GM18519 (cell line): ENCODE data around the gene DGKA.
"Not testable (repeated sequence)": the region's sequence is repeated elsewhere in the genome, so short reads cannot be mapped to it uniquely, and the experiment has no call there.

ENCODE experiments used
- ATAC-seq: cut with Tn5 transposase; IDR thresholded peaks from one replicate; pipeline ENCODE4 v1.9.1; 2021; ENCODE audit warnings: mild to moderate bottlenecking, moderate library complexity; ENCODE audit not compliant: unreplicated experiment, low FRiP score

DGKA gene

DNA sequence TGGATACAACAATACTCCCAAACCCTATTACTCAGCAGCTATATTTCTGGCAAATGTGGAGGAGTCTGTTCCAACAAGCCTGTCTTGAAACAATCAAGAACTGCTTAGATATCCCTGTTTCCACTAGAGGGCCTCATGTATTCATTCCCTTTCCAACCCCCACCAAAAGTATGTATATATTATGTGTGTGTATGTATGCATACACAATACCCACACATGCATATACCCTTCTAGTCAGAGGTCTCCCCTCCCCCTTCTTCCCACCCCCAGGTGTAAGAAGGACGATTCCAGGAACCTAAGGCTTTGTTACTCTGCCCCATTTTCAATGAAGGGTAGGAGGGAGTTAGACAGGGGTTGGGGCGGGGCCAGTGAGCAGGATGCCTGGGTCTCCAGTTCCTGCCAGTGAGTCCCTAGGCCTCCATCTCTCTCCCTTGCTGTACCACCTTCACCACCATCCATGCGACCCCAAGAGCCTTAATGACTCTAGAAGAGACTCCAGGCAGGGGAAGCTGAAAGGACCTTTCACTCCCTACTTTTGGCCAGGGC, at the start of gene DGKA:
DGKA (plus strand) TSS at position 392 of the 546 bp plus-strand sequence. CDS start 5,342 bp downstream, outside the sequence.
- no peak for ATAC-seq

DNA sequence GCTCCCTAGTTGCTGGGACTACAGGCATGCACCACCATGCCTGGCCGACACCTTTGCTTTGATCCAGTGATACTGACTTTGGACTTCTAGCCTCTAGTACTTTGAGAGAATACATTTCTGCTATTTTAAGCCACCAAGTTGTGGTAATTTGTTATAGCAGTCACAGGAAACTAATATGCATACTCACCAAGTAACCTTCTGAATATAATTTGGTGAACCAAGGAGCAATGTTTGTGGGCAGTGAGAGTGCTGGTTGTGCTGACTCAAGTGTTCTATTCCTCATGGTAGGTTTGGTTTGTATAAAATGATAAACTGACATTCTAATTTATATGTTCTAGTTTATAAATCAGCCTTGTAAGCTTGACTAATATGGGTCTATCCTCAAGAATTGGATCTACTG, 45.8 kb upstream of the DGKA start:
- no peak for ATAC-seq

DNA sequence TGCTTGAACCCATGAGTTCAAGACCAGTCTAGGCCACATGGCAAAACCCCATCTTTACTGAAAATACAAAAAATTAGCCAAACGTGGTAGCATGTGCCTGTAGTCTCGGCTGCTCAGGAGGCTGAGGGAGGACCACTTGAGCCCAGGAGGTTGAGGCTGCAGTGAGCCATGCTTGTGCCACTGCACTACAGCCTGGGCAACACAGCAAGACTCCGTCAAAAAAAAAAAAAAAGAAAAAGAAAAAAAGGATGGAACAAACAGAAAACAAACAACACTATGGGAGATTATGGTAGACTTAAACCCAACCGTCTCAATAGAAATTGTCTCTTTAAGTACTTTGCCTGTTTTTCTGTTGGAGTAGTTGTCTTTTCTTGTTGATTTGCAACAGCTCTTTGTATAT, 39.7 kb upstream of the DGKA start:
- no peak for ATAC-seq

DNA sequence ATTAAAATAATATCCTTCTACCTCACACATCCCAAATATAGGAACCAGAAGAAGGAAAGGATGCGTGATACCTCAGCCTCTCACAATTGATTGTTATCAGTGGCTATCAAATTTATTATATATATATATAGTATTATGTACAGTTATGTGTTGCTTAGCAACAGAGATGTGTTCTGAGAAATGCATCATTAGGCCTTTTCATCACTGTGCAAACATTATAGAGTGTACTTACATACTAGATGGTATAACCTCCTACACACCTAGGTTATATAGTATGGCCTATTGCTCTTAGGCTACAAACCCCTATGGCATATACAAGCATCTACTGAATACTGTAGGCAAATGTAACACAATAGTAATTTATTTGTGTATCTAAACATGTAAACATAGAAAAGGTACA, 37.2 kb upstream of the DGKA start:
- no peak for ATAC-seq

DNA sequence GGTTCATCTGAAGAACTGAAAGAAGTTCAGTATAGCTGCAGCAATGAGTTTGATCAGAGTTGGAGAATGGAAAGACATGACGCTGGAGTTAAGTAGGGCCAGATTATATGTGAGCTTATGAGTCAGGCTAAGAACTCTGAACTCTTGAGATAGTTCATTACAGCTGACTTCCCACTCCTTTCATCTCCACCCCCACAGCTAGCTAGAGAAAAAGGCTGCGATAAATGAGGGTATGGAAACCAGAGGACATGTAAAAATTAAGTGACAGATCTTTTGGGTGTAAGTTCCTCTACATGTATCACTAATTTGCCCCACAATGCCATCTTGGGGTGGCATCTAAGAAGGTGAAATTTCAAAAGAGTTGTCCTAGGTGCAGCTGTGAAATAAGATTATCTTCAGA, 31.9 kb upstream of the DGKA start:
- no peak for ATAC-seq

DNA sequence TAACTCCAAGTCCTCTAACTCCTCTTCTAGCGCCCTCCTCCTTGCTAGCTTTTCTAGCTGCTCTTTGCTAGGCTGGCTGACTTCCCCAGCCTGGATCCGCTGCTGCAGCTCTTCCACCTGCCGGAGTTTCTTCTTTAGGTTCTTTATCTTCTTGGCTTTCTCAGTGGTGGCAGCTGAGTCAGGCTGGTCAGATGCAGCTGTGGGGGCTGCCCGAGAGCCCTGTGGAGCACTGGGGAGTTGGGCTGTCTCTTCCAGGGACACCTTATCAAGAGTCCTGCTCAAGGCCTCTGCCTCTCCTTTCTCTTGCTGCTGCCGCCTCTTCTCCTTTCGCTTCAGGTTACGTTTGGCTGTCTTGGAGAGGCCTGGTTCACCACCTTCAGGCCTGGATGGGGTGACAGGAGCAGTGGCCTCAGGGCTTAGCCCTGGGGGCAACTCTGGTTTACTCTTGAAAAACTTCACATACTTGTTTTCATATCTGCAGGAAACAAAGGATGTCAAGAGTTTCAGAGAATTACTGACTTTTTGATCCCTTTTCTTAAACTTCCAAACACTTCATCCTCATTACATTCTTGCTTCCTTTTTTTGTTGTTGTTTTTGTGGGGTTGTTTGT, 29.0 kb upstream of the DGKA start:
- no peak for ATAC-seq

DNA sequence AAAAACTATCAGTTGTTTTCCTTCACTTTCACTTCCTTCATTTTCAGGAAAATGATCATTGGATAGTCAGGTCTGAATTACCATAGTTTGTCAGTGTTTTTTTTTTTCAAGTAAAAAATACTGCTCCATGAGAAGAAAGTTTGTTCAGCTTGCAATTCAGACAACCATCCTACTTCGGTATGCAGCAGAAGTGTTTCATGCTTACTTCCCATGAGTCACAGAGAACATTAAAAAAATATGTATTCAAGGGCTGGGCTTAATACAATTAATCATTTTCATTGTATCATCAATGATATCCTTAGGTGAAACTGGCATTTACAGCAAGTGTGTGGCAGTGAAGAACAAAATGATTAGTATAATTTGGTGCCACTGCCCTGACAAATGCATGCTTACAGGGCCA, 24.9 kb upstream of the DGKA start:
- no peak for ATAC-seq

DNA sequence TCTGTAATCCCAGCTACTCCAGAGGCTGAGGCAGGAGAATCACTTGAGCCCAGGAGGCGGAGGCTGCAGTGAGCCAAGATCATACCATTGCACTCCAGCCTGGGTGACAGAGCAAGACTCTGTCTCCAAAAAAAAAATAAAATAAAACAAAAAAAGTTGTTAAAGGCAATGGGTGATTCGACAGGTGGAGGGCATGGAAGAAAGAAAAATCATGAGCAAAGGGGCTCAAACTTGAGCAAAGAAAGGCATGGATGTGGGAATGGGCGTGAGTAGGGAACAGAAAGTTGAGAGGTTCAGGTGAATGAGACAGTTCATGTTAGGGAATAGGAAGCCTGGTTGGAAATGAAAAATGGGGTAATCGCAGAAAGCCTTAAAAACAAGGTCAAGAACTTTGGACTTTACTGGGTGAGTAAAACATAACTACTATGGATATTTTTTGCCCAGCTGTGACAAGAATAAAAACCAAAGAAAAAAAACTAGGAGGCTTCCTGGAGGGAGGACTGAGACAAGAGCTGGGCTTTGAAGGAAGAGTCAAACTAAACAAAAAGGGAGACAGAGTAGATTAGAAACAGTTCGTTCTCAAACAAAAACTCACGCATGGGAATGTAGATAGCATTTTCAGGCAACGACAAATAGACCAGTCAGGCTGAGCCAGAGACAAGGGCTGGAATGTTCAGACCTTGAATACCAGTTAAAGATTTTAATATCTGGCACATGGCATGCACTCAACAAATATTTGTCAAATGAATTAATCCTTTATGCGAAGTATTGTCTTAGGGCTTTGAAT, 22.0 kb upstream of the DGKA start:
- ATAC-seq, result no peak

DNA sequence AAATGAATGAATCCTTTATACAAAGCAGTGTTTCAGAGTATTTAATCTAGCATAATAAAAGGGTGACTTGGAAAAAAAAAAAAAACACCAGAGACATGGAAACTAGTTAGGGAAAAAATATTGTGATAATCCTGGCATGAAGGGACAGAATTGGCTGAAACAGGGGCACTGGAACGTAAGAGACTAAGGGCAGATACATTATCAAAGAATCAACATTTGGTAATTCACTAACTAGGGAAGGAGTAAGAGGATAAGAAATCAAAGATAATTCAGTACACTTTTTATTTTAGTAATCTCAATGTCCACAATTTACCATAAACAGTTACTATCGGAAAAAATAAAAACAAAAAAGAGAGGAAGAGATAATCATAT, 21.5 kb upstream of the DGKA start:
- no peak for ATAC-seq

DNA sequence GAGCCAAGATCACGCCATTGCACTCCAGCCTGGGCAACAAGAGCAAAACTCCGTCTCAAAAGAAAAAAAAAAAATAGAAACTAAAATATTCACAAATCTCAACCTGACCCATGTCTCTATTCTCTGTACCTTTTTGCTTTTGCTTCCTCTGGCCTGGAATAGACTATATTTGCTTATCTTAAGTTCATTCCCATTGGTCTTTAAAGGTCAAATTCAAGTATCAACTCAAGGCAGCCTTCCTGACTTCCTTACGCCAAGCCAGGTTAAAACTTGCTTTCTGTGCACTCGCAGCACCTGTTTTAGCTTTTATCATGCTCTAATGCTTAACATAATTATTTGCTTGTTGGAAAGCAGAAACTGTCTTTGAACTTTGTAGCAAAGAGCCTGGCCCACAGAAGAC, 18.1 kb upstream of the DGKA start:
- no peak for ATAC-seq

DNA sequence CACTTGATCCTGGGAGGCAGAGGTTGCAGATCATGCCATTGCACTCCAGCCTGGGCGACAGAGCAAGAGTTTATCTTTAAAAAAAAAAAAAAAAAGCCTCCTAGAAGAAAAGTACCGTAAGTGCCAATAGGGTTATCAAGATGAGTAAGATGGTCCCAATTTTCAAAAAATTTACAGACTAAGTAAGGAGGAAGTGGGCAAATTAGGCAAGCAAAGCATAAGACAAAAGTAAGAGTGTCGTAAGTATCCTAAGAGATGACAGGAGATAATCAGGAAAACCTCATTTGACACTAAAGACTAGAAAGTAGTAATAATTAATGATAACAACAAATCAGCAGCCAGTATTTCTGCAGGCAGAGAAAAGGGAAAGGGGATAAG, 15.5 kb upstream of the DGKA start:
- no peak for ATAC-seq

DNA sequence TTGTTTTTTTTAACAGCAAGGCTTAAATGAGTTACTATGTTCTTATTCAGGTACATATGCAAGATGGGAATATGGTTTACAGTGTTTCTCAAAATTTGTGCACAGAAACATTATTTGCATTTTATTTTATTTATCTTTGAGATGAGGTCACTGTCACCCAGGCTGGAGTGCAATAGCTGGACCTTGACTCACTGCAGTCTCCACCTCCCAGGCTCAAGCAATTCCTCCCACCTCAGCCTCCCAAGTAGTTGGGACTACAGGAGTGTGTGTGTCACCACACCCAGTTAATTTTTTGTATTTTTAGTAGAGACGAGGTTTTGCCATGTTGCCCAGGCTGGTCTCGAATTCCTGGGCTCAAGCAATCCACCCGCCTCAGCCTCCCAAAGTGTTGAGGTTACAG, 11.9 kb upstream of the DGKA start:
- not testable (repeated sequence) for ATAC-seq

DNA sequence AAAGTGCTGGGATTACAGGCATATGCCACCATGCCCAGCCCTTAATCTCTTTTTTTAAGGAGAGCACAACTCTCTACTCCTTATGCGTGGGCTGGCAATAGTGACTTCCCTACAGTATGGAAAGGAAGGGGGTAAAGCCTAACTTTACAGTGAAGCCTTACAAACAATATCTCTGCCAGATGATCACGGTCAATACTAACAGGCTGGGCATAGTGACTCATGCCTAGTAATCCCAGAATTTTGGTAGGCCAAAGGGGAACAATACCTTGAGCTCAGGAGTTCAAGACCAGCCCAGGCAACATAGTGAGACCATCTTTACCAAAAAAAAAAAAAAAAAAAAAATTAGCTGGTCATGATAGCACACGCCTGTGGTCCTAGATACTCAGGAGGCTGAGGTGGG, 8.8 kb upstream of the DGKA start:
- ATAC-seq, result no peak

DNA sequence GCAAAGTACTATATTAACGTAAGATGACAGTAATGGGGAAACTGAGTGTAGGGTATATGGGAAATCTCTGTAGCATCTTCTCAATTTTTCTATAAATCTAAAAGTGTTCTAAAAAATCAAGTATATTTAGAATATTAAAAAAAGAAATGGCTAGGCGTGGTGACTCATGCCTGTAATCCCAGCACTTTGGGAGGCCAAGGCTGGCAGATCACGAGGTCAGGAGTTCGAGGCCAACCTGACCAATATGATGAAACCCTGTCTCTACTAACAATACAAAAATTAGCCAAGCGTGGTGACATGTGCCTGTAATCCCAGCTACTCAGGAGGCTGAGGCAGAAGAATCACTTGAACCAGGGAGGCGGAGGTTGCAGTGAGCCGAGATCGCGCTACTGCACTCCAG, 7.3 kb upstream of the DGKA start:
- not testable (repeated sequence) for ATAC-seq

DNA sequence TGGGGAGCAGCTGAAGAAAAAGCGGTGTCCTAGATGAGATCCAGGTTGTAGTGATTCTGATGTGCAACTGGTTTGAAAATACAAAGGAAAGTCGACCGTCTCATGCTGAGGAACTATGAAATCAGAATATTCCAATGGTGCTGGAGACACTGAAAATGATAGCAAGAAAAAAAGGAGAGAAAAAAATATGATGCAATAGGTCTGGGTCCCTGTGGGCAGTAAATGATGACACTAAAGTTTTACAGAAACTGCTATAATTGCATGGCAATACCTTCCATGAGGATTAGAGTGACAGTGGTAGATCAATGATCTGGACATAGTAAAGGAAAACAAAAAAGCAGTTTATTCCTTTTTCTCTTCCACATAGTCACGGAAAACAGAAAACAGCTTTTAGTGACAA, 5.6 kb upstream of the DGKA start:
- ATAC-seq, result no peak

DNA sequence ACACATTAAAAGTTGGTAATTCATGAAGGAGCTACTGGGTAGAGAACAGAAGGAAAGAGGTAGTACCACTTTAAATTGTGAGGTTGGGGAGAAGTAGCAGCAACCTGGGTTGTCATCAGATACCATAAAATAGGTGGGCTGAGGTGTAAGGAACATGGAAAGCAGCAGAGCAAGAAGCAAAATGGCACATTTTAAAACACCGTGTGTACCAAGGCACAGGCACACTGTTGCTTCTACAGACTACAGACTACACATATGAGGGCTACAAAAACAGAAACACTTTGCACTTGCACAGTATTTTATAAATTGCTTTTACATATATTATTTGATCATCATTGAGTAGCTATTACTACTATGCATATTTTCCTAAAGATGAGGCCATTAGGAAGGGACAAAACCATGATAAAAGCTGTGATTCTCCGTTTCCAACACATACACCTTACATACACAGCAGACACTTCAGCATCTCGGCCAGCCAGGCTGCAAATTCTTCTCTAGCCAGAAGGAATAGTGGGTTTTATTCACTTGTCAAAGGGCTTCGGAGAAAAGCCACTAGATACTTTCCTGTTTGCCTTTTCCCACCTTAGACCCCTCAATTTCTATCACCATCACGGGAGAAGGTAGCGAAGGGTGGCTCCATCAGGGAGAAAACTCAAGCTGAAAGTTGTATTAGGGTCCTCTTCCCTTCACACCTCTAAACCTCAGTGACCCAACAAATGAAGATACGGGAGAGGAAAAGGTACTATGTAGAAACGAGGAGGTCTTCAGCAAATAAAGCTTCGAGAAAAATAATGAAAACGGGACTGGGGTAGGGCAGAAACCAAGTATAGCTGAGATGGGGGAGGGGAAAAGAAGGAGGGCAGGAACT, 4.9 kb upstream of the DGKA start:
- no peak for ATAC-seq

DNA sequence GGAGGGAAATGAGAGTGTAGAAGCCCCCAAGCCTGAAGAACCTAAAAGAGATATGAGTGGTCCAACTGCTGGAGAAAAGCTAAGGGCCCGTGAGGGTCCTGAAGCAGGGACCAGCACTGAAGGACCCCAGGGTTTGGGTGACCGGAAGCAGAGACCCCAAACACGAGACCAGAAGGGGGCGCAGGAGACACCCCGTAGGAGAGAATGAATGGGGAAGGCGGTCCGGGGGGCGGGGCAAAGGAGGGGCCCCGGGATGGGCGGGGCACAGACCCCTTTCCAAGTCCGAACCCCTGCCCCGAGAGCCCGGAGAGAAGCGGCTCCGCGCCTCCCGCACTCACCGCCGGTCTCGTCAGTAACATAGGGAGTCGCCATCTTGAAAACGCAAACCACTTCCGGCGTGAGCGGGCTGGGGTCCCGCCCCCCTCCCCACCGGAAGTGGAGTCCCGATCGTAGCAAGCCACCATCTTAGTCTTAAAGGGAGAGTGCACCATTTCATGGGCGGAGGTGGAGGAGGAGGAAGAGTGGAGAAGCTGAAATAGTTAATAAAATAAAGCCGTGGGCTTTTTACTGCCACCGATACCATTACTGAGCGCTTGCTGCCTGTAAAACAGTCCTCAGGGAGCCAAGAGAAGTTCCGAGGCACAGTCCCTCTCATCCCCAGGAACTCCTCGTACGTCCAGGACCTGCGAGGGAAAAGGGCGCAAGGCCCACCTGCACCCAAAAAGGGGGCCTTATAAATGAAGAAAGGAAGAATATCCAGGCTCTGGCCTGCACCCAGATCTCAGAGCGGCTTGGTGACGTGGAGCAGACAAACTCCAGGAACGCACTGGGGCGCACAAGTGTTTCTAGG, 4.0 kb upstream of the DGKA start:
- no peak for ATAC-seq

DNA sequence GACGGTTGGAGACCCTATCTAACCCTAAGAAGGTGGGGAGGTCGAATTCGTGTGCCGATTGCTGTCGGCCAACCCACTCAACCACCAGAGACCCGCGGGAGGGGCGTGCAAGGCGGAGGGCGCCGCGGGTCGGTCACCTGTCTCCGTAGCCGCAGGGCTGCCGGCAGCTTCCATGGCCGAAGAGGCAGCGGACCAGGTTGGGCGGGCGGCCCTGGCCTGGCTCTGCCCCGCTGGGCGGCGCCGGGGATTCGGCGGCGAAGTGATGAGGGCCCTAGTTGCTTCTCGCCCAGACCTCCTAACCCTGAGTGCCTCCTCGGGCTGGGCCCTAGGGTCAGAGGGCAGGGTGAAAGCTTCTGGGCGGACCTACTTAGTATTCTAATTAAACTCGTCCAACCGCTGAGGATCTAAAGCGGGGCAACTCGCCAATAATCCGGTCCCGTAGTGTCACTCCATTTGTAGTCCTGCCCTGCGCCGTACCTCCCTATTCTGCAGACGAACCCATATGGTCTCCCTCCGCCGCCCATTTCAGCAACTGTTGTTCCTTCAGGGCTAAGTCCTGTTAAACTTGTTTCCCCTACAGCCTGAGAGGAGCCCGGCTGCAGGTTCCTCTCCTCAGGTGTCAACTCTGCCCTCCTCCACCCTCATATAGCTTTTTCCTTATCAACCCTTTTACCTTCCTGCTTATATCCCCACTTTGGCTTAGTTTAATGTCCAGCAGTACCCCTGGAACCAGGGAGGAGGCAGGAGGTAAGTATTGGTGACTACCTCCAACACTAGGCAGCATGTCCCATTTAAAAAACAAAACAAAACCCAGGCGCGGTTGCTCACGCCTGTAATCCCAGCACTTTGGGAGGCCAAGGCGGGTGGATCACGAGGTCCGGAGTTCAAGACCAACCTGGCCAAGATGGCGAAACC, 3.1 kb upstream of the DGKA start, which contains the start of gene PYM1:
PYM1 (minus strand) TSS at position 307 of the 915 bp plus-strand sequence; CDS start at position 174, 133 bp downstream.
- peak; percentile 28 for ATAC-seq

DNA sequence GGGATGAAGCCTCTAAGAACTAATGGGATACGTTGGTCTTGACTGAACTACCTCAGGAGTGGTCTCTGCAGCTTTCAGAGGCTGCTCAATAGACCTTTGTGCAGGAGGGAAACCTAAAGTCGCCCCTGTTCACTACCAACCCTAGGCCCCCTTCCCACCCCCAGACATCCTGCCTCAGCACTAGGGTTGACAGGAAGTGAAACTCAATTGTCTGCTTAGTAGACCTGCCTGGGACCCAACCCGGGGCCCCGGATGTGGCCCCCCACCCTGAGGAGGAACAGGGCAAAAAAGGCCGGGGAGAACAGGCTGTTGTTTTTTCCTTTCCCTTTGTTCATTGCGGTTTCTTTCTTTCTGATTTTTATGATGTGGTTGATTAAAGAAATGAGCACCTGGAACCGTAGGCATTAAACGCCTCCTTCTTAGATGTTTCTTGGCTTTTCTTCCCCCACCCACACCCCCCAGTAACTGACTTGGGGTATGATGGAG, 1.6 kb upstream of the DGKA start:
- peak; percentile 43 for ATAC-seq
